Aorta (tissue), 5 donors: ENCODE data around the gene DUSP2. TPM values are rescaled to one million over a fixed set of nuclear protein-coding genes. Genes with fewer than 3 reads are reported as not detected.

Source experiments
- ATAC-seq: fragments of 200-7000 bp; cut with Tn5 transposase; one replicate; pipeline ENCODE4 v1.9.1; 2022; ENCODE audit warnings: moderate library complexity; ENCODE audit not compliant: low FRiP score
- DNase-seq, 2 donors: peaks; one replicate each; pipeline ENCODE4 v3.0.0-alpha.2; 2020
- H3K27ac ChIP-seq, 2 donors: one replicate each; pipeline ENCODE4 v1.5.1; 2013; ENCODE audit warnings: low read length in 2 of 2, mild to moderate bottlenecking in 2 of 2, moderate library complexity in 2 of 2, control low read depth in 1 of 2, inconsistent platforms in 1 of 2, low read depth in 1 of 2
- H3K27me3 ChIP-seq, 2 donors: one replicate each; pipeline ENCODE4 v1.6.1; 2013; ENCODE audit warnings: control low read depth in 1 of 2, low read length in 1 of 2, mild to moderate bottlenecking in 1 of 2, moderate library complexity in 1 of 2; ENCODE audit not compliant: insufficient read depth in 2 of 2, control insufficient read depth in 1 of 2
- H3K36me3 ChIP-seq, 2 donors: one replicate each; pipeline ENCODE4 v1.6.1; 2013; ENCODE audit warnings: control low read depth in 1 of 2, low read length in 1 of 2, mild to moderate bottlenecking in 1 of 2; ENCODE audit not compliant: insufficient read depth in 2 of 2, control insufficient read depth in 1 of 2
- H3K4me1 ChIP-seq, 2 donors: one replicate each; pipeline ENCODE4 v1.6.1; 2013; ENCODE audit warnings: low read length in 2 of 2, control low read depth in 1 of 2, mild to moderate bottlenecking in 1 of 2, moderate library complexity in 1 of 2; ENCODE audit not compliant: insufficient read depth in 2 of 2, control insufficient read depth in 1 of 2
- H3K4me3 ChIP-seq, 2 donors: one replicate each; pipeline ENCODE4 v1.5.1; 2013; ENCODE audit warnings: low read length in 2 of 2, control low read depth in 1 of 2, mild to moderate bottlenecking in 1 of 2
- H3K9me3 ChIP-seq: one replicate; pipeline ENCODE4 v1.6.1; 2013; ENCODE audit warnings: mild to moderate bottlenecking, low read length; ENCODE audit not compliant: control insufficient read depth
- WGBS, 2 donors: extraction: QIAGEN DNeasy Blood & Tissue Kit; methylation state at CpG; one replicate each; pipeline ENCODE4 v1.1.7; 2013; 5-methylcytosine and 5-hydroxymethylcytosine counted together
- intact Hi-C, 2 donors: fragments of 100-400 bp; cut with DNase I; formaldehyde crosslinking; loops; one replicate each; pipeline versions ENCODE4 v1.14.2 to v1.15.0; 2022
- long read RNA-seq, 2 donors: library from polyadenylated mRNA; unstranded; transcript quantifications; one replicate each; pipeline ENCODE4 v2.0.0, GENCODE V29; 2020 to 2021
- polyA plus RNA-seq, 2 donors: library from polyadenylated mRNA; stranded (reverse); fragments of 200-250 nt; gene quantifications; one replicate each; pipeline ENCODE4 v1.2.3, GENCODE V29; 2013
- total RNA-seq, 2 donors: library from RNA; stranded (reverse); fragmentation: NEBNext Ultra II Directional; extraction: Animal tissue kit (Norgen Biotek cat#: 25700); gene quantifications; one replicate each; pipeline ENCODE4 v1.2.1, GENCODE V29; 2021
- donor health status: healthy with polysubstance abuse.
- donor health status: Bipolar disorder and iron deficiency.
- donor health status: DM: no; HTN: no; CAD: no.
- donor health status: DM: no; HTN: no; CAD: no.
- donor health status: DM: yes; HTN: yes; CAD: no.

Gene DUSP2
- total RNA-seq = 1 to 10 TPM; 5.7 to 7.5 TPM
- polyA plus RNA-seq = 1 to 10 TPM; 1.2 to 1.9 TPM
- long read RNA-seq, donor 1, partial matches to known transcripts = 0 of 3 reads
- long read RNA-seq, donor 1, other reads (novel, unspliced or antisense) = 0 of 3 reads
- long read RNA-seq, donor 2, transcript DUSP2-201 (4 exons, 1,688 nt) = major isoform, 10 of 12 reads
- long read RNA-seq, donor 2, partial matches to known transcripts = 0 of 12 reads
- long read RNA-seq, donor 2, other reads (novel, unspliced or antisense) = 1 of 12 reads

GRCh38 chr2:96145036-96145847, at the start of gene DUSP2:
TSS of gene DUSP2 (minus strand) at chr2:96145440. CDS start at chr2:96145354, 86 bp downstream.
- H3K27ac ChIP-seq = peak within 1 kb of the TSS; percentile 6 to 26
- 4% methylated on average over 73 to 94 of the region's 94 CpGs for WGBS, 2 donors
- ATAC-seq = peak; percentile 75

GRCh38 chr2:96191937-96192670, 46.9 kb upstream of the DUSP2 start:
- peaks cover 6 to 14% of the 10 kb centered on the region in 2 donors for H3K36me3 ChIP-seq
- ATAC-seq (no peak), DNase-seq (no peak)
- intact Hi-C loops = no loop called here
- no peak overlapping the region for H3K4me3 ChIP-seq
- no peak overlapping the region for H3K27ac ChIP-seq
- 88 to 90% methylated on average over 11 of the region's 11 CpGs for WGBS, 2 donors
- no peaks in the 10 kb centered on the region for H3K4me1 ChIP-seq
- H3K27me3 ChIP-seq = no peaks in the 10 kb centered on the region
- H3K9me3 ChIP-seq = no peaks in the 10 kb centered on the region

More at GRCh38 chr2:96145036-96145847, at the start of gene DUSP2:
- H3K4me3 ChIP-seq = peak within 1 kb of the TSS; percentile 18 to 23
- intact Hi-C loops = loop anchor here (5.0 to 10.0 kb wide), 2 partner anchors 107 to 360 kb away; partner anchors contain the start of gene NEURL3 (in 1 of the 2)
- no peaks in the 10 kb centered on the region for H3K36me3 ChIP-seq
- H3K9me3 ChIP-seq = no peaks in the 10 kb centered on the region
- DNase-seq = peak; percentile 88 to 92
- no peaks in the 10 kb centered on the region for H3K27me3 ChIP-seq
- H3K4me1 ChIP-seq = no peaks in the 10 kb centered on the region

- DNase-seq (no peak), ATAC-seq (no peak)
- Histone ChIP-seq H3K4me3 (no peak overlapping the region), H3K36me3 (peaks cover 11 to 14% of the 10 kb centered on the region in 2 donors), H3K27me3 (no peaks in the 10 kb centered on the region), H3K27ac (no peak overlapping the region), H3K9me3 (no peaks in the 10 kb centered on the region), H3K4me1 (no peaks in the 10 kb centered on the region)
- intact Hi-C loops = no loop called here
- WGBS, 2 donors = 88 to 94% methylated on average over 12 of the region's 12 CpGs
These were observed 43.7 kb upstream of the DUSP2 start for GRCh38 chr2:96188821-96189526.

GRCh38 chr2:96186562-96186961, 41.3 kb upstream of the DUSP2 start:
- Histone ChIP-seq H3K27me3 (no peaks in the 10 kb centered on the region), H3K4me3 (no peak overlapping the region), H3K4me1 (no peaks in the 10 kb centered on the region), H3K27ac (no peak overlapping the region), H3K36me3 (peaks cover 5 to 6% of the 10 kb centered on the region in 2 donors), H3K9me3 (no peaks in the 10 kb centered on the region)
- WGBS, 2 donors = 85 to 87% methylated on average over 5 of the region's 5 CpGs
- ATAC-seq = no peak
- intact Hi-C loops = no loop called here
- no peak for DNase-seq

- Histone ChIP-seq H3K36me3 (peaks cover 5 to 6% of the 10 kb centered on the region in 2 donors), H3K4me1 (no peaks in the 10 kb centered on the region), H3K27me3 (no peaks in the 10 kb centered on the region), H3K9me3 (no peaks in the 10 kb centered on the region), H3K4me3 (no peak overlapping the region), H3K27ac (no peak overlapping the region)
- WGBS, 2 donors = 91 to 93% methylated on average over 1 of the region's 1 CpG
- intact Hi-C loops = no loop called here
- ATAC-seq (no peak), DNase-seq (no peak)
These were observed 40.3 kb upstream of the DUSP2 start for GRCh38 chr2:96185516-96185915.

GRCh38 chr2:96184989-96185388, 39.7 kb upstream of the DUSP2 start:
- ATAC-seq = no peak
- WGBS, 2 donors = 87 to 91% methylated on average over 8 of the region's 8 CpGs
- no peaks in the 10 kb centered on the region for H3K4me1 ChIP-seq
- no peaks in the 10 kb centered on the region for H3K9me3 ChIP-seq
- intact Hi-C loops = no loop called here
- DNase-seq = no peak
- no peak overlapping the region for H3K4me3 ChIP-seq
- peaks cover 5 to 6% of the 10 kb centered on the region in 2 donors for H3K36me3 ChIP-seq
- no peaks in the 10 kb centered on the region for H3K27me3 ChIP-seq
- no peak overlapping the region for H3K27ac ChIP-seq

GRCh38 chr2:96184188-96184587, 38.9 kb upstream of the DUSP2 start:
- no peak for DNase-seq
- no peak overlapping the region for H3K27ac ChIP-seq
- 89 to 91% methylated on average over 8 of the region's 8 CpGs for WGBS, 2 donors
- no peaks in the 10 kb centered on the region for H3K9me3 ChIP-seq
- H3K4me1 ChIP-seq = no peaks in the 10 kb centered on the region
- H3K36me3 ChIP-seq = peaks cover 5 to 6% of the 10 kb centered on the region in 2 donors
- no peak for ATAC-seq
- no peak overlapping the region for H3K4me3 ChIP-seq
- no peaks in the 10 kb centered on the region for H3K27me3 ChIP-seq
- intact Hi-C loops = no loop called here

- WGBS, 2 donors = 68 to 73% methylated on average over 5 of the region's 5 CpGs
- Histone ChIP-seq H3K4me3 (no peak overlapping the region), H3K4me1 (no peaks in the 10 kb centered on the region), H3K27me3 (no peaks in the 10 kb centered on the region), H3K36me3 (peaks cover 1 to 2% of the 10 kb centered on the region in 2 donors), H3K9me3 (no peaks in the 10 kb centered on the region), H3K27ac (no peak overlapping the region)
- ATAC-seq (no peak), DNase-seq (no peak)
- intact Hi-C loops = no loop called here
These were observed 36.3 kb upstream of the DUSP2 start for GRCh38 chr2:96181529-96181928.
